ENCODE data around the gene CDC42BPB. TPM values are rescaled to one million over a fixed set of nuclear protein-coding genes. Genes with fewer than 3 reads are reported as not detected.

Gene CDC42BPB
- total RNA-seq, 6 donors from 2014 or later: 108 to 268 (median 124) TPM

DNA sequence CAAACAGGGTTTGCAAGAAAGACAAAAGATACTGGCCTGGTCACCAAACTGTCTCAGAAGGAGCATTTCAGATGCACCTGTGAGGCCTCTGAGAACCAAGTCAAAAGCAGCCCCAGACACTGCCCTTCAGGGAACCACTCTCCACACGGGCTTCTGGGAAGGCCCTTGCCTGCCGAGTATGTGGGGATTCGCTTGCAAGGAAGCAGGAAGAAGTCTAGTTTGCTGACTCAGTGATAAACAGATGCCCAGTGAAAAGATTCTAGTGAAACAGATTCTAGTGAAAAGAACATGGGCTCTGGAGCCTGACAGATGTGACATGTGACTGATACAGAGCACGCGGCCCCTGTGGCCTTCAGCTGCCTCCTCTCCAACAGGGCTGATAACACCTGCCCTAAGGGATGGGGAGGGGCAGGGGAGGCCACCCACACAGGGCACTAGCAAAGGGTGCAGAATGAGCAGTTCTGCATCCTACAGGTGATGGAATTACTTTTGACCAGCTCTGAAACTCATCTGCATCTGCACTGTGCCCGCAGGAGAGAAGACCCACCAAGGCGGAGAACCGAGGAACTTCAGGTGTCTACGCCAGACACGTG lies 115.8 kb downstream of the CDC42BPB start:
- H3K9me3 ChIP-seq: no peaks in the 10 kb centered on the region
- DNase-seq (no peak), ATAC-seq (ENCODE audit: low FRiP score in 2 of 2) (no peak)
- H3K36me3 ChIP-seq: peaks cover 33 to 95% (median 80%) of the 10 kb centered on the region in 4 donors
- peaks cover 0 to 15% (median 7%) of the 10 kb centered on the region in 4 donors for H3K4me1 ChIP-seq
- peak overlapping the region in 1 of 4 donors; percentile 46 for H3K27ac ChIP-seq
- no peaks in the 10 kb centered on the region for H3K27me3 ChIP-seq
- H3K4me3 ChIP-seq: no peak overlapping the region
- WGBS, 2 donors: 81 to 82% methylated on average over 10 of the region's 10 CpGs
- TF ChIP-seq POLR2A (IDR thresholded peaks at IDR 0.05) (no peak), POLR2AphosphoS5 (IDR thresholded peaks at IDR 0.05) (no peak), EP300 (IDR thresholded peaks at IDR 0.05) (no peak), CTCF (IDR thresholded peaks at IDR 0.05) (no peak)

DNA sequence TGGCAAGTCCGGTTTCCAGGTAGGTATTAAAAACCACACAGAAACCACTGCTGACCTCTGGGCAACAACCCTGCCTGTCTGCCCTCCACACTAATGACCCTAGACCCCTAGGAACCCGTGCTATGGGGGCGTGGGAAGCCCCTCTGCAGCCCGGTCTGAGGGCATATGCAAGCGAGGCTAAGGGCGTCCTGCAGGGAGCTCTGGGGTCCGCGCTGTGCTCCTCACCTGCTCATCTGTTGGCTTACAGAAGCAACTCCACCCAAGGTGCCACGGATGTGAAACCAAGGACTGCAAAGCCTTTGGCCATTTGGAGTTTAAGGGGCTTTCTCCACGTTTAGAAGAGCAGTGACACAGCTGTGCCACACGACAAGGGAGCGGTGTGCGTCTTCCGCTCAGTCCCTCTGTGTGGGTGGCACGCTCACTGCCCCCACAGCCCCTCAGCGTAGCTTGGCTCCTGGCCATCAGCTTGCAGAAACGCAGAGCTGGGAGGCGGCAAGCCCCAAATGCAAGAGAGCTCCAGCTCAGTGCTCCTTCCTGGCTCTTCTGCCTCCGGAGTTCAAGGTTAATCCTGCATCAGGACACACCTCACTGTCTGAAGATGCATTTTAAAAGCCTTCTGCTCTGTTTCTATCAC lies 116.5 kb downstream of the CDC42BPB start:
- Histone ChIP-seq H3K36me3 (peaks cover 27 to 93% (median 73%) of the 10 kb centered on the region in 4 donors), H3K4me1 (peaks cover 0 to 15% (median 7%) of the 10 kb centered on the region in 4 donors), H3K27me3 (no peaks in the 10 kb centered on the region), H3K27ac (peak overlapping the region in 3 of 4 donors; percentile 11 to 64 (median 46)), H3K4me3 (no peak overlapping the region), H3K9me3 (no peaks in the 10 kb centered on the region)
- WGBS, 2 donors: 88% methylated on average over 12 to 18 of the region's 19 CpGs
- peak in 1 of 2 donors; percentile 35 for DNase-seq
- no peak for ATAC-seq (ENCODE audit: low FRiP score in 2 of 2)
- no peak for TF ChIP-seq EP300 (IDR thresholded peaks at IDR 0.05)
- TF ChIP-seq CTCF (IDR thresholded peaks at IDR 0.05): no peak
- TF ChIP-seq POLR2A (IDR thresholded peaks at IDR 0.05): no peak
- no peak for TF ChIP-seq POLR2AphosphoS5 (IDR thresholded peaks at IDR 0.05)

- H3K4me1 ChIP-seq: peaks cover 0 to 15% (median 7%) of the 10 kb centered on the region in 4 donors
- peaks cover 18 to 84% (median 65%) of the 10 kb centered on the region in 4 donors for H3K36me3 ChIP-seq
- 86 to 88% methylated on average over 42 to 43 of the region's 43 CpGs for WGBS, 2 donors
- H3K9me3 ChIP-seq: no peaks in the 10 kb centered on the region
- TF ChIP-seq POLR2A (IDR thresholded peaks at IDR 0.05) (no peak), CTCF (IDR thresholded peaks at IDR 0.05) (no peak), POLR2AphosphoS5 (IDR thresholded peaks at IDR 0.05) (peak in 1 of 2 donors; percentile 2), EP300 (IDR thresholded peaks at IDR 0.05) (peak in 1 of 4 donors; percentile 69)
- H3K27ac ChIP-seq: peak overlapping the region in 2 of 4 donors; percentile 46 to 56
- no peak overlapping the region for H3K4me3 ChIP-seq
- DNase-seq: peak; percentile 87 to 92
- H3K27me3 ChIP-seq: no peaks in the 10 kb centered on the region
- ATAC-seq (ENCODE audit: low FRiP score in 2 of 2): peak; percentile 42 to 84
These were observed 117.4 kb downstream of the CDC42BPB start for GRCh38 chr14:102939820-102940561.

DNA sequence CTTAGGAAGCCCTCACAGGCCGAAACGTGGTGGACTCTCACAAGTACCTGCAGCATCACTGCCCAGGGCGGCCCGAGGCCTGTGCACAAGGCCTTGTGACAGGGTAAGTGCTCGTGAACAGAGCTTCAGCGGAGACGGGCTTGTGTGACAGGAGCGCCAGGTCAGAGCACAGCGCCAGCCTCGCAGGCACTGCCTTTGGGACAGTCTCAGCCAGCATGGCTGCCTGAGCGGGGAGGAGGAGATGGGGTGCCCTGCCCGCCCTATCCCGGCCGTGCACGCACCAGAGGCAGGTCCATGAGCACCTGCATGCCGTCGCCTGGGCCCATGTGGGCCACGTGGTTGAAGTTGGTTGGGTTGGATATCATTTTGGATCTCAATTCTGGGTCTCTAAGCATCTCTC lies 118.0 kb downstream of the CDC42BPB start:
- no peaks in the 10 kb centered on the region for H3K9me3 ChIP-seq
- no peaks in the 10 kb centered on the region for H3K27me3 ChIP-seq
- peak overlapping the region in 1 of 4 donors; percentile 56 for H3K27ac ChIP-seq
- TF ChIP-seq CTCF (IDR thresholded peaks at IDR 0.05) (no peak), POLR2AphosphoS5 (IDR thresholded peaks at IDR 0.05) (no peak), EP300 (IDR thresholded peaks at IDR 0.05) (no peak), POLR2A (IDR thresholded peaks at IDR 0.05) (no peak)
- ATAC-seq (ENCODE audit: low FRiP score in 2 of 2) (no peak), DNase-seq (peak in 1 of 2 donors; percentile 76)
- 94 to 96% methylated on average over 16 to 18 of the region's 18 CpGs for WGBS, 2 donors
- H3K36me3 ChIP-seq: peaks cover 18 to 79% (median 58%) of the 10 kb centered on the region in 4 donors
- H3K4me3 ChIP-seq: no peak overlapping the region
- H3K4me1 ChIP-seq: peaks cover 0 to 15% (median 7%) of the 10 kb centered on the region in 4 donors

All from upper lobe of left lung (tissue), 6 donors.